ENCODE results near the gene CMSS1.

GRCh38 chr3:99843590-99844258, 26.1 kb downstream of the CMSS1 start:
- TF ChIP-seq CTCF (conservative IDR thresholded peaks at IDR 0.05; ENCODE audit: low read length) (no peak), EZH2phosphoT487 (IDR thresholded peaks at IDR 0.05; ENCODE audit: borderline replicate concordance) (no peak)

All from Loucy (cell line).